Fibroblast of mammary gland (primary cell): ENCODE data around the gene GPA33.
A peak's percentile ranks its signal among the peaks of the same experiment; 100 is the strongest.

Experiments used
- DNase-seq: peaks from one replicate; pipeline ENCODE4 v3.0.0-alpha.2; 2010; ENCODE audit warnings: low read depth
- H3K4me3 ChIP-seq: 2 replicates; pipeline ENCODE4 v1.5.1; 2011; ENCODE audit warnings: low read depth, mild to moderate bottlenecking, low read length, moderate library complexity; ENCODE audit not compliant: control insufficient read depth
- CTCF ChIP-seq: conservative IDR thresholded peaks from 2 replicates; pipeline ENCODE4 v1.5.1; 2011; ENCODE audit warnings: low read depth, low read length, inconsistent platforms; ENCODE audit not compliant: control insufficient read depth, insufficient read depth

The GPA33 gene

GRCh38 chr1:167104256-167104633 lies 14.1 kb upstream of the GPA33 start:
- no peak for TF ChIP-seq CTCF
- H3K4me3 ChIP-seq = no peak overlapping the region
- DNase-seq = no peak

- DNase-seq = no peak
- TF ChIP-seq CTCF = no peak
- H3K4me3 ChIP-seq = no peak overlapping the region
Measured at GRCh38 chr1:167102906-167103573, 12.9 kb upstream of the GPA33 start.

- no peak overlapping the region for H3K4me3 ChIP-seq
- no peak for TF ChIP-seq CTCF
- DNase-seq = no peak
Measured at GRCh38 chr1:167101754-167102153, 11.6 kb upstream of the GPA33 start.

- DNase-seq = no peak
- no peak overlapping the region for H3K4me3 ChIP-seq
- TF ChIP-seq CTCF = no peak
Measured at GRCh38 chr1:167100730-167101129, 10.6 kb upstream of the GPA33 start.

- no peak for TF ChIP-seq CTCF
- H3K4me3 ChIP-seq = no peak overlapping the region
- DNase-seq = no peak
Measured at GRCh38 chr1:167099851-167100250, 9.7 kb upstream of the GPA33 start.

- H3K4me3 ChIP-seq = no peak overlapping the region
- DNase-seq = peak; percentile 57
- no peak for TF ChIP-seq CTCF
Measured at GRCh38 chr1:167095368-167095767, 5.2 kb upstream of the GPA33 start.

- TF ChIP-seq CTCF = no peak
- DNase-seq = no peak
- H3K4me3 ChIP-seq = no peak overlapping the region
Measured at GRCh38 chr1:167094690-167095089, 4.5 kb upstream of the GPA33 start.
